Endodermal cell (in vitro differentiated cells): ENCODE data around the gene GPR4. TPM values are rescaled to one million over a fixed set of nuclear protein-coding genes. Genes with fewer than 3 reads are reported as not detected.
A peak's percentile ranks its signal among the peaks of the same experiment; 100 is the strongest.

Experiments
- DNase-seq: peaks from one replicate; pipeline ENCODE4 v3.0.0-alpha.2; 2017
- H3K27ac ChIP-seq: 2 replicates; pipeline ENCODE4 v1.5.1; 2013; ENCODE audit warnings: mild to moderate bottlenecking, low read depth, low read length, moderate library complexity
- H3K27me3 ChIP-seq: 2 replicates; pipeline ENCODE4 v1.6.1; 2013; ENCODE audit warnings: mild to moderate bottlenecking, low read length, moderate library complexity; ENCODE audit not compliant: insufficient read depth, control insufficient read depth, poor library complexity, severe bottlenecking
- H3K36me3 ChIP-seq: 2 replicates; pipeline ENCODE4 v1.7.0; 2013; ENCODE audit warnings: mild to moderate bottlenecking, low read length, moderate library complexity; ENCODE audit not compliant: control insufficient read depth, insufficient read depth
- H3K4me1 ChIP-seq: one replicate; pipeline ENCODE4 v1.7.0; 2013; ENCODE audit warnings: low read length; ENCODE audit not compliant: control insufficient read depth, insufficient read depth
- H3K4me3 ChIP-seq: 2 replicates; pipeline ENCODE4 v1.5.1; 2013; ENCODE audit warnings: mild to moderate bottlenecking, low read length, moderate library complexity
- H3K9ac ChIP-seq: 2 replicates; pipeline ENCODE4 v1.6.1; 2013; ENCODE audit warnings: mild to moderate bottlenecking, low read length, moderate library complexity; ENCODE audit not compliant: poor library complexity, severe bottlenecking; ENCODE audit errors: extremely low read depth
- H3K9me3 ChIP-seq: 2 replicates; pipeline ENCODE4 v1.6.1; 2013; ENCODE audit warnings: mild to moderate bottlenecking, low read length, moderate library complexity; ENCODE audit not compliant: control insufficient read depth
- H3K27ac Mint-ChIP-seq: 2 replicates; pipeline ENCODE4 v1.8.0; 2020; ENCODE audit warnings: mixed read lengths
- H3K27me3 Mint-ChIP-seq: 2 replicates; pipeline ENCODE4 v1.8.0; 2021; ENCODE audit warnings: mild to moderate bottlenecking, mixed read lengths; ENCODE audit not compliant: insufficient read depth
- H3K36me3 Mint-ChIP-seq: 2 replicates; pipeline ENCODE4 v1.8.0; 2020; ENCODE audit warnings: low read depth, mixed read lengths
- H3K4me1 Mint-ChIP-seq: 2 replicates; pipeline ENCODE4 v1.8.0; 2020; ENCODE audit warnings: mixed read lengths
- H3K4me3 Mint-ChIP-seq: 2 replicates; pipeline ENCODE4 v1.8.0; 2020; ENCODE audit warnings: mild to moderate bottlenecking, moderate library complexity, mixed read lengths
- H3K9me3 Mint-ChIP-seq: 2 replicates; pipeline ENCODE4 v1.8.0; 2020; ENCODE audit warnings: mild to moderate bottlenecking, mixed read lengths
- CTCF ChIP-seq: fragments of 200-600 bp; sonication (generic); conservative IDR thresholded peaks from 2 replicates; pipeline ENCODE4 v1.5.0; 2021; ENCODE audit warnings: antibody characterized with exemption, mild to moderate bottlenecking
- WGBS, 2 experiments: methylation state at CpG; one replicate each; pipeline versions ENCODE4 v1.1.5 to v1.1.7; 2013; ENCODE audit warnings: missing lambda C conversion rate in 2 of 2, mixed read lengths in 1 of 2; ENCODE audit not compliant: insufficient coverage in 1 of 2, insufficient read length in 1 of 2; 5-methylcytosine and 5-hydroxymethylcytosine counted together
- total RNA-seq, 2 donors: library from RNA; stranded (reverse); fragmentation: NEBNext Ultra II Directional in 1 of 2; extraction: Animal tissue kit (Norgen Biotek cat#: 25700) in 1 of 2; gene quantifications; 2 replicates in 1 of 2; 3 replicates in 1 of 2; pipeline ENCODE4 v1.2.1, GENCODE V29; 2021

GPR4 gene
- total RNA-seq, 2 donors from 2014 or later: not detected

DNA sequence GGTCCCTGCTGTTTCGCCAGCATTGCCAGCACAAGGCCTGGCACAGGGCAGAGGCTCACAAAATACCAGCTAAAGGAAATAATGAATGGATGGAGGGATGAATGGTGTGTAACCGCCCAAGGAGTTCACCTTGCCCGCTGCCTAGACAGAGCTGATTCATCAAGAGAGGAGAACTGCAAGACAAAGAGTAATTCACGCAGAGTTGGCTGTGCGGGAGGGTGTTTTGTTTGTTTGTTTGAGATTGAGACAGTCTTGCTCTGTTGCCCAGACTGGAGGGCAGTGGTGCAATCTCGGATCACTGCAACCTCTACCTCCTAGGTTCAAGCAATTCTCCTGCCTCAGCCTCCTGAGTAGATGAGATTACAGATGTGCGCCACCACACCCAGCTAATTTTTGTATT, 20.4 kb downstream of the GPR4 start:
- no peak for TF ChIP-seq CTCF
- Histone ChIP-seq H3K27me3 (no peaks in the 10 kb centered on the region), H3K4me3 (no peak overlapping the region), H3K9ac (no peak overlapping the region), H3K36me3 (no peaks in the 10 kb centered on the region), H3K4me1 (peaks cover 4% of the 10 kb centered on the region), H3K9me3 (no peaks in the 10 kb centered on the region), H3K27ac (no peak overlapping the region)
- Mint-ChIP-seq H3K36me3 (peaks cover 8% of the 10 kb centered on the region), H3K27me3 (no peaks in the 10 kb centered on the region), H3K4me1 (peaks cover 23% of the 10 kb centered on the region), H3K9me3 (no peaks in the 10 kb centered on the region), H3K27ac (peak overlapping the region; percentile 48), H3K4me3 (no peak overlapping the region)
- 94 to 97% methylated on average over 5 to 7 of the region's 7 CpGs for WGBS, 2 experiments
- DNase-seq: no peak

GRCh38 chr19:45578861-45579260, 23.2 kb downstream of the GPR4 start:
- peaks cover 4% of the 10 kb centered on the region for H3K4me1 ChIP-seq

DNA sequence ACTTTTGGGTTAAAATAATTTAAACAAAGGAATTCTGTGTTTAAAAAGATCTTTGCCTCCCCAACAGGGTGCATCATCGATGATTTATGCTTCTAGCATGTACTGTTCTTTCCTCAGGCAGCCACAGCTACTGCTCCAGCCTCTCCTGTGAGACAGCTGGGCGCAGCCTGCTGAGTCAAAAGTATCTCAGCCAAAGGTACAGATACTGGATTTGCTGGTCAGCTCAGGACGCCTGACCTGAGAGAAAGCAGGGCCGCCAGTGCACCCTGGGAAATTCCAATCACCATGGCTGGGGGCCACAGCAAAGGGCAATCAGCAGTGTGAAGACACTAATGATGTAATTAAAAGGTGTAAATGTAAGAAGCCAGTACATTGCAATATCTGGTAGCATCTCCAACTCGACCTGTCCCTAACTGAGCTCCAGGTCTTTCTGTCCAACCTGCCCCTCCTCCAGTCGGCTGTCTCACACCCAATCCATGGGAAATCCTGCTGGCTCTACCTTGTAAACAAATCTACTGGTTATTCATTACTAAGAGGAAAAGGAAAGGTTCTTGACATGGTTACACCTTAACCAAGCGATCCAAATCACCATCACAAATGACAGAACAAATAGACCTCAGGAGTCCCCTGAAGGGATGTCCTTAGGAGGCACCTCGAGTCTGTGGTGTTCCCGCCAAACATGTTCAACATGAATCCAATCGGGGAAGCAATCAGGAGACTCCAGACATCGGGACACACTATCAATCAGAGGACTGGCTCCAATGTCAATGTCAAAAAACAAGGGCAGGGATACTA, 24.7 kb downstream of the GPR4 start:
- Mint-ChIP-seq H3K36me3 (peaks cover 11% of the 10 kb centered on the region), H3K4me1 (peaks cover 21% of the 10 kb centered on the region), H3K27me3 (no peaks in the 10 kb centered on the region), H3K4me3 (peak overlapping the region; percentile 5), H3K27ac (peak overlapping the region; percentile 71), H3K9me3 (no peaks in the 10 kb centered on the region)
- Histone ChIP-seq H3K27ac (no peak overlapping the region), H3K36me3 (no peaks in the 10 kb centered on the region), H3K4me1 (peaks cover 4% of the 10 kb centered on the region), H3K9me3 (no peaks in the 10 kb centered on the region), H3K9ac (no peak overlapping the region), H3K4me3 (no peak overlapping the region), H3K27me3 (no peaks in the 10 kb centered on the region)
- no peak for TF ChIP-seq CTCF
- 70% methylated on average over 7 to 11 of the region's 11 CpGs for WGBS, 2 experiments
- DNase-seq: peak; percentile 69

More at GRCh38 chr19:45578861-45579260, 23.2 kb downstream of the GPR4 start:
- no peaks in the 10 kb centered on the region for H3K36me3 ChIP-seq
- H3K9me3 ChIP-seq: no peaks in the 10 kb centered on the region
- DNase-seq: no peak
- no peak for TF ChIP-seq CTCF
- Mint-ChIP-seq H3K9me3 (no peaks in the 10 kb centered on the region), H3K4me1 (peaks cover 24% of the 10 kb centered on the region), H3K27me3 (no peaks in the 10 kb centered on the region), H3K27ac (no peak overlapping the region), H3K4me3 (no peak overlapping the region), H3K36me3 (peaks cover 10% of the 10 kb centered on the region)
- H3K4me3 ChIP-seq: no peak overlapping the region
- no peak overlapping the region for H3K27ac ChIP-seq
- no peaks in the 10 kb centered on the region for H3K27me3 ChIP-seq
- no peak overlapping the region for H3K9ac ChIP-seq
- WGBS, 2 experiments: 94 to 95% methylated on average over 5 of the region's 5 CpGs
